Mesenchymal stem cell (in vitro differentiated cells and primary cell): ENCODE measurements around the gene TSPAN4.

ENCODE experiments used
- DNase-seq: peaks from one replicate; pipeline ENCODE4 v3.0.0-alpha.2; 2013
- H2AFZ ChIP-seq: one replicate; pipeline ENCODE4 v1.6.1; 2013; ENCODE audit warnings: low read depth, mild to moderate bottlenecking, control low read depth, inconsistent platforms, low read length, moderate library complexity
- H2AK5ac ChIP-seq: 2 replicates; pipeline ENCODE4 v1.6.1; 2013; ENCODE audit warnings: low read length, moderate library complexity, mild to moderate bottlenecking, inconsistent platforms; ENCODE audit not compliant: severe bottlenecking
- H2BK120ac ChIP-seq: one replicate; pipeline ENCODE4 v1.6.1; 2013; ENCODE audit warnings: low read depth, mild to moderate bottlenecking, inconsistent platforms, low read length, moderate library complexity
- H2BK12ac ChIP-seq, 2 experiments: one replicate each; pipeline ENCODE4 v1.6.1; 2013; ENCODE audit warnings: inconsistent platforms in 2 of 2, low read length in 2 of 2, mild to moderate bottlenecking in 2 of 2, moderate library complexity in 2 of 2, control low read depth in 1 of 2
- H2BK15ac ChIP-seq: one replicate; pipeline ENCODE4 v1.6.1; 2013; ENCODE audit warnings: mild to moderate bottlenecking, low read depth, inconsistent platforms; ENCODE audit not compliant: poor library complexity, severe bottlenecking
- H2BK5ac ChIP-seq: 2 replicates; pipeline ENCODE4 v1.6.1; 2013; ENCODE audit warnings: low read depth, mild to moderate bottlenecking, low read length, control low read depth, inconsistent platforms; ENCODE audit not compliant: poor library complexity, severe bottlenecking
- H3K14ac ChIP-seq, 2 experiments: one replicate each; pipeline ENCODE4 v1.6.1; 2013; ENCODE audit warnings: inconsistent platforms in 2 of 2, low read length in 2 of 2, control low read depth in 1 of 2, mild to moderate bottlenecking in 1 of 2, moderate library complexity in 1 of 2
- H3K18ac ChIP-seq, 2 experiments: one replicate each; pipeline ENCODE4 v1.6.1; 2013; ENCODE audit warnings: inconsistent platforms in 2 of 2, low read length in 2 of 2, control low read depth in 1 of 2, low read depth in 1 of 2, mild to moderate bottlenecking in 1 of 2
- H3K23ac ChIP-seq, 2 experiments: one replicate each; pipeline ENCODE4 v1.6.1; 2013; ENCODE audit warnings: inconsistent platforms in 2 of 2, low read length in 2 of 2, mild to moderate bottlenecking in 2 of 2, moderate library complexity in 2 of 2, control low read depth in 1 of 2
- H3K27ac ChIP-seq: 2 replicates; pipeline ENCODE4 v1.5.1; 2013; ENCODE audit warnings: mild to moderate bottlenecking, moderate library complexity, low read length, control low read depth, inconsistent platforms; ENCODE audit not compliant: poor library complexity, severe bottlenecking
- H3K27me3 ChIP-seq, 2 experiments: 2 replicates each; pipeline versions ENCODE4 v1.6.1 to v1.7.0; 2013; ENCODE audit warnings: low read length in 2 of 2, mild to moderate bottlenecking in 2 of 2, moderate library complexity in 2 of 2, control low read depth in 1 of 2, inconsistent platforms in 1 of 2; ENCODE audit not compliant: control insufficient read depth in 1 of 2, insufficient read depth in 1 of 2
- H3K36me3 ChIP-seq, 2 experiments: 2 replicates each; pipeline versions ENCODE4 v1.6.1 to v1.7.0; 2013; ENCODE audit warnings: low read length in 2 of 2, control low read depth in 1 of 2, inconsistent platforms in 1 of 2, low read depth in 1 of 2, mild to moderate bottlenecking in 1 of 2; ENCODE audit not compliant: insufficient read depth in 2 of 2, control insufficient read depth in 1 of 2
- H3K4ac ChIP-seq, 2 experiments: one replicate each; pipeline ENCODE4 v1.6.1; 2013; ENCODE audit warnings: inconsistent platforms in 2 of 2, low read length in 2 of 2, mild to moderate bottlenecking in 2 of 2, moderate library complexity in 2 of 2, control low read depth in 1 of 2, low read depth in 1 of 2
- H3K4me1 ChIP-seq: 2 replicates; pipeline ENCODE4 v1.6.1; 2013; ENCODE audit warnings: low read depth, low read length, control low read depth; ENCODE audit not compliant: control insufficient read depth, insufficient read depth
- H3K4me2 ChIP-seq: 2 replicates; pipeline ENCODE4 v1.6.1; 2013; ENCODE audit warnings: low read length, mild to moderate bottlenecking, inconsistent platforms; ENCODE audit not compliant: poor library complexity, severe bottlenecking
- H3K4me3 ChIP-seq, 2 experiments: 2 replicates each; pipeline versions ENCODE4 v1.5.1 to v1.7.0; 2013; ENCODE audit warnings: low read length in 2 of 2, mild to moderate bottlenecking in 2 of 2, control low read depth in 1 of 2, low read depth in 1 of 2; ENCODE audit not compliant: insufficient read depth in 1 of 2
- H3K79me1 ChIP-seq: replicated peaks from 2 replicates; pipeline ENCODE4 v1.6.1; 2013; ENCODE audit warnings: mild to moderate bottlenecking, control low read depth, low read length, inconsistent platforms; ENCODE audit not compliant: poor library complexity, severe bottlenecking
- H3K9ac ChIP-seq: 2 replicates; pipeline ENCODE4 v1.7.0; 2013; ENCODE audit warnings: mild to moderate bottlenecking, low read length, moderate library complexity
- H3K9me3 ChIP-seq: 2 replicates; pipeline ENCODE4 v1.7.0; 2013; ENCODE audit warnings: mild to moderate bottlenecking, low read length; ENCODE audit not compliant: control insufficient read depth
- H4K8ac ChIP-seq: one replicate; pipeline ENCODE4 v1.6.1; 2013; ENCODE audit warnings: inconsistent platforms, mild to moderate bottlenecking, low read length, moderate library complexity
- H4K91ac ChIP-seq: one replicate; pipeline ENCODE4 v1.6.1; 2013; ENCODE audit warnings: mild to moderate bottlenecking, low read length, inconsistent platforms
- WGBS: methylation state at CpG from one replicate; pipeline ENCODE4 v1.1.7; 2013; ENCODE audit warnings: mixed read lengths; 5-methylcytosine and 5-hydroxymethylcytosine counted together

TSPAN4 gene

DNA sequence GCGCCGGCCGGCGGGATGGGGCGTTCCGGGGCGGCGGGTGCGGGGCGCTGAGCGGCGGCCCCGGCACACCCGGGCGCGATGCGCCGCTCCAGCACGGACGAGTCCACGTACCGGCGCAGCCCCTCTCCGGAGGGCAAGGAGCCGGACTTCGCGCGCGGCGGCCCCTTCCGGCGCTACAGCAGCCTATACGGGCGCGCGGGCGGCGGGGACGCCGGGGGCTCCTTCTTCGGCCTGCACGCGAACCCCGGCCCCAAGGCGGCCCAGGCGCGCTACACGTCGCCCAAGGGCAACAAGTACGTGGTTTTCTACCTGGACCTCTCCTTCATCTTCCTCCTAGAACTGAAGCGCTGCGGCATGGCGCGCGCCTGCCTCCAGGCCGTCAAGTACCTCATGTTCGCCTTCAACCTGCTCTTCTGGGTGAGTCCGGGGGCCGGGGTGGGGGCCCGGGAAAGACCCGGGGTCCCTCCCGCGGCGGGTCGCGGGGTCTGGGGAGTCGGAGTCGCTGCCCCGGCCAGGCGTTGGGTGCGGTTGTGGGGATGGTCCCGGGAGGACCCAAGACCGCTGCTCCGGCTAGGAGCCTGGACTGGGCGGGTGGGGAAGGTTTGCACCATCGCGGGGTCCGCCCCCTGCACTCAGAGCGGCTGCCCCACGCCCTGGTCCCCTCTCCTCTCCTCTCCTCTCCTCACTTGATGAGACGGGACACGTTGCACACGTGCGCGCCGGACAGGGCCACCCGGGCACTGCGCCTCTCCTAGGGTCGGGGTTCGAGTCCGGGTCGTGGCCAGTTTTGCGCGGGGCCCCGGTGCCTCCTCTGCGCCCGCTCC lies 7.5 kb downstream of the TSPAN4 start:
- H4K91ac ChIP-seq: no peak overlapping the region
- peak overlapping the region in 1 of 2 experiments; percentile 64 for H3K18ac ChIP-seq
- H2BK12ac ChIP-seq: peak overlapping the region in 1 of 2 experiments; percentile 49
- no peak overlapping the region for H3K4ac ChIP-seq
- no peak overlapping the region for H4K8ac ChIP-seq
- peak overlapping the region; percentile 89 for H3K4me2 ChIP-seq
- peaks cover 0 to 27% of the 10 kb centered on the region in 2 experiments for H3K36me3 ChIP-seq
- peak overlapping the region; percentile 62 to 64 for H3K4me3 ChIP-seq
- H3K27me3 ChIP-seq: no peaks in the 10 kb centered on the region
- no peak overlapping the region for H2BK5ac ChIP-seq
- peak overlapping the region; percentile 31 for H2BK15ac ChIP-seq
- H3K9ac ChIP-seq: no peak overlapping the region
- H2AFZ ChIP-seq: peak overlapping the region; percentile 56
- no peaks in the 10 kb centered on the region for H3K9me3 ChIP-seq
- H3K27ac ChIP-seq: no peak overlapping the region
- no peak overlapping the region for H2AK5ac ChIP-seq
- peak overlapping the region; percentile 9 for H2BK120ac ChIP-seq
- H3K14ac ChIP-seq: peak overlapping the region in 1 of 2 experiments; percentile 32
- DNase-seq: peak; percentile 26
- 8% methylated on average over 76 of the region's 97 CpGs for WGBS
- peak overlapping the region in 1 of 2 experiments; percentile 91 for H3K23ac ChIP-seq
- peaks cover 28% of the 10 kb centered on the region for H3K79me1 ChIP-seq
- H3K4me1 ChIP-seq: peaks cover 81% of the 10 kb centered on the region

DNA sequence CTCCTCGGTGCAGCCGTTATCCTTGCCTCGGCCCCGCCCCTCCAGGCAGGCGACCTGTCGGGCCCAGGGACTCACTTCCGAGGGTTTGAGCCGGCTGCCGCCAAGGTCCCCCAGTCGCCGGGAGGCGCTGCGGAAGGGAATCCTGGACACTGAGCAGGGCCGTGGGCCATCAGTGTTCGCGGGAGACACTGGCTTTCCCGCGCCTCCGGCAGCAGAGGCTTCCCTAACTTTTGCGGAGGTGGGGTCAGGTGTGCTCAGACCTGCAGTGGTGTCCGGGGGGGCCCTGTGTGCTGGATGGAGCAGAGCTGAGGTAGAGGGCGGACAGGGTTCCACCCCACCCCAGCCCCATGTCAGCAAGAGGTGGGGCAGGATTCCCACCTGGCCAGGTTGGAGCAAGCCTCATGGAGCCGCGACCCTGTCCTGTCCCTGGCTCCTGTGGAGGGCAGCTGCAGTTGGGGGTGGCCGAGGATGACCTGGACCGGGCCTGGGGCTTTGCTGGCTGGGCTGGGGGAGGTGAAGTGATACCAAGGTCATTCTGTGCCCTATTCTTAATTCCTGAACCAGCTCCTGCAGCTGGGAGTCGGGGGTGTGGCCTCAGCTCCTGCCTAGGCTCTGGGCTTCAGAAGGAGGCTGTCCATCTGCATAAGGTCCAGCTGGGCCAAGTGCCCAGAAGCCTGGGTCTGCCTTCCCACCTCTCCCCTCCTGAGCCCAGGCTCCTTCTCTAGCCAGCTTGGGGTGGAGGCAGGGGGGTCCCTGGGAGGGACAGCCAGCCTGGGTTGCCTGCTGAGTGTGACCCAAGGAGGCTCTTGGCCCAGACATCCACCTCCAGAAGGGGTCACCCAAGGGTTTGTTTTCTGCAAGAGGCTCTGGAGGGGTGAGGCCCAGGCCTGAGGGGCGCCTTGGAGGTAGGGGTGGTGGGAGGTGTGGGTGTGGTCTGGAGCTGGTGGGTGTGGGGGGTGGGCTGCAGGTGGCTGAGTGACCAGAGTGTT lies 8.4 kb downstream of the TSPAN4 start:
- no peak overlapping the region for H4K91ac ChIP-seq
- H3K23ac ChIP-seq: peak overlapping the region in 1 of 2 experiments; percentile 34
- no peak overlapping the region for H3K9ac ChIP-seq
- H4K8ac ChIP-seq: no peak overlapping the region
- H2BK120ac ChIP-seq: no peak overlapping the region
- peaks cover 76% of the 10 kb centered on the region for H3K4me1 ChIP-seq
- no peak for DNase-seq
- no peak overlapping the region for H2BK15ac ChIP-seq
- H3K4ac ChIP-seq: peak overlapping the region in 1 of 2 experiments; percentile 27
- peak overlapping the region in 1 of 2 experiments; percentile 58 for H3K14ac ChIP-seq
- peaks cover 29% of the 10 kb centered on the region for H3K79me1 ChIP-seq
- no peak overlapping the region for H2BK5ac ChIP-seq
- H3K18ac ChIP-seq: no peak overlapping the region
- H2AK5ac ChIP-seq: no peak overlapping the region
- H3K4me2 ChIP-seq: peak overlapping the region; percentile 89
- H2BK12ac ChIP-seq: peak overlapping the region in 1 of 2 experiments; percentile 29
- H3K36me3 ChIP-seq: peaks cover 6 to 36% of the 10 kb centered on the region in 2 experiments
- no peak overlapping the region for H3K27ac ChIP-seq
- H3K27me3 ChIP-seq: no peaks in the 10 kb centered on the region
- peak overlapping the region; percentile 62 to 64 for H3K4me3 ChIP-seq
- WGBS: 37% methylated on average over 27 of the region's 28 CpGs
- no peaks in the 10 kb centered on the region for H3K9me3 ChIP-seq
- H2AFZ ChIP-seq: no peak overlapping the region

DNA sequence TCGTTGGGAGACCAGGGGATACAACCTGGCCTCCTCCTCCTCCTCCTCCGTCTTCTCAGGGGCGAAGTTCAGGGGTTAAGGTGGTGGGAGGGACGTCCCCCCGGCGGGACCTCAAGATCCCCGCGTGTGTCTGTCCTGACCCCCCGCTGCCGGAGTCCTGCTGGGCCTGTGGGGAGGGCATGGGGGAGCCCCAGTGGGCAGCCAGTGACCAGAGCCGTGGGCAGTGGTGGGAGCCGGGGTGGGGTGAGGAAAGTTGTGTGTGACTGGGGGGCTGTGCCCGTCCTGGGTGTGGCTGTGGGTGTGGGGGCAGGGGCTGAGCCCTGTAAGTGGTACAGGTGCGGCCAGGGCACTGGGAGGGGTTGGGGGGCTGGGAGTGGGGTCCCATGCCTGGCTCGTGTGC lies 10.1 kb downstream of the TSPAN4 start:
- H3K4me1 ChIP-seq: peaks cover 68% of the 10 kb centered on the region
- no peak for DNase-seq
- 93% methylated on average over 13 of the region's 15 CpGs for WGBS
- H3K4ac ChIP-seq: no peak overlapping the region
- H3K36me3 ChIP-seq: peaks cover 7 to 44% of the 10 kb centered on the region in 2 experiments
- H2BK15ac ChIP-seq: no peak overlapping the region
- H3K4me2 ChIP-seq: no peak overlapping the region
- H4K91ac ChIP-seq: no peak overlapping the region
- no peak overlapping the region for H4K8ac ChIP-seq
- H3K9ac ChIP-seq: no peak overlapping the region
- H3K18ac ChIP-seq: no peak overlapping the region
- no peak overlapping the region for H3K4me3 ChIP-seq
- no peak overlapping the region for H2BK120ac ChIP-seq
- H2AK5ac ChIP-seq: no peak overlapping the region
- H3K23ac ChIP-seq: no peak overlapping the region
- H2BK5ac ChIP-seq: no peak overlapping the region
- no peaks in the 10 kb centered on the region for H3K27me3 ChIP-seq
- no peak overlapping the region for H3K14ac ChIP-seq
- no peaks in the 10 kb centered on the region for H3K9me3 ChIP-seq
- H3K27ac ChIP-seq: no peak overlapping the region
- H2AFZ ChIP-seq: no peak overlapping the region
- no peak overlapping the region for H2BK12ac ChIP-seq
- peaks cover 26% of the 10 kb centered on the region for H3K79me1 ChIP-seq
